ENCODE results near the gene ABHD12. TPM values are rescaled to one million over a fixed set of nuclear protein-coding genes. Genes with fewer than 3 reads are reported as not detected.

The ABHD12 gene
- total RNA-seq, 1 donor from 2014 or later = 51.3 TPM

DNA sequence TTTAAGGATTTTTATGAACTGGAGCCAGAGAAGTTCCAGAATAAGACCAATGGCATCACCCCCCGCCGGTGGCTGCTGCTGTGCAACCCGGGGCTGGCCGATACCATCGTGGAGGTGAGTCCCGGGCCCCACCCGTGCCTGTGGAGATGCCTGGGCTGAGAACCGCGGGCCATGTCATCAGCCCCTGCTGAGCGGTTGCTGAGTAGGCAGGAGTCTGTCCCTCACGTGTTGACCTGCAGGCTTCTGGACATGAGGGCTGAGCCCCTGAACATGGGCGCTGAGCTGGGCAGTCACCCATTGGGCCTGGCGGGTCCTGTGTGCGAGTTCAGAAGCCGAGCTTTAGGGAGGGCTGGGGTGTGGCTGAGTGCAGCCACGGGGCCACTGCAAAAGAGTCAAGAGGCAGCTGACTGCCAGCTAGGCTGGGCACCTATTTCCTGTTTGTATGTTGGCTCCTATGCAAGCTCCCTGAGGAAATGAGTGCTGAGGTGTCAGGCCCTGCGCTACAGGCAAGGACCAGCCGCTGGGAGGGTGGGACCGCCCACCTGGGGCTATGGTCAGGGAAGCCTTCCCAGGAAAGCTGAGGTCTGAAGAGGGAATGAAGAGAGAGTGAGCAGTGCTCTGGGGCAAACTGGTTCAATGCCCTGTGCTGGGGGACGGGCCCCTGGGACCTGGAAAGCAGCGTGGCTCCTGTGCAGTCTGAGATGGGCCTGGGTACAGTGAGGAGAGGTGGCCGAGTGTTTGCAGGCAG, 108.4 kb downstream of the ABHD12 start:
- Mint-ChIP-seq H3K4me1 (no peaks in the 10 kb centered on the region), H3K27ac (ENCODE audit: unreplicated experiment) (peak overlapping the region; percentile 19), H3K9me3 (no peaks in the 10 kb centered on the region), H3K4me3 (no peak overlapping the region), H3K36me3 (ENCODE audit: low read depth) (peaks cover 18% of the 10 kb centered on the region), H3K27me3 (ENCODE audit: low read depth) (no peaks in the 10 kb centered on the region)
- TF ChIP-seq, protein P1, sequence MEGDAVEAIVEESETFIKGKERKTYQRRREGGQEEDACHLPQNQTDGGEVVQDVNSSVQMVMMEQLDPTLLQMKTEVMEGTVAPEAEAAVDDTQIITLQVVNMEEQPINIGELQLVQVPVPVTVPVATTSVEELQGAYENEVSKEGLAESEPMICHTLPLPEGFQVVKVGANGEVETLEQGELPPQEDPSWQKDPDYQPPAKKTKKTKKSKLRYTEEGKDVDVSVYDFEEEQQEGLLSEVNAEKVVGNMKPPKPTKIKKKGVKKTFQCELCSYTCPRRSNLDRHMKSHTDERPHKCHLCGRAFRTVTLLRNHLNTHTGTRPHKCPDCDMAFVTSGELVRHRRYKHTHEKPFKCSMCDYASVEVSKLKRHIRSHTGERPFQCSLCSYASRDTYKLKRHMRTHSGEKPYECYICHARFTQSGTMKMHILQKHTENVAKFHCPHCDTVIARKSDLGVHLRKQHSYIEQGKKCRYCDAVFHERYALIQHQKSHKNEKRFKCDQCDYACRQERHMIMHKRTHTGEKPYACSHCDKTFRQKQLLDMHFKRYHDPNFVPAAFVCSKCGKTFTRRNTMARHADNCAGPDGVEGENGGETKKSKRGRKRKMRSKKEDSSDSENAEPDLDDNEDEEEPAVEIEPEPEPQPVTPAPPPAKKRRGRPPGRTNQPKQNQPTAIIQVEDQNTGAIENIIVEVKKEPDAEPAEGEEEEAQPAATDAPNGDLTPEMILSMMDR (conservative IDR thresholded peaks at IDR 0.05) = no peak
- DNase-seq (ENCODE audit: low read depth, low spot score) = no peak

DNA sequence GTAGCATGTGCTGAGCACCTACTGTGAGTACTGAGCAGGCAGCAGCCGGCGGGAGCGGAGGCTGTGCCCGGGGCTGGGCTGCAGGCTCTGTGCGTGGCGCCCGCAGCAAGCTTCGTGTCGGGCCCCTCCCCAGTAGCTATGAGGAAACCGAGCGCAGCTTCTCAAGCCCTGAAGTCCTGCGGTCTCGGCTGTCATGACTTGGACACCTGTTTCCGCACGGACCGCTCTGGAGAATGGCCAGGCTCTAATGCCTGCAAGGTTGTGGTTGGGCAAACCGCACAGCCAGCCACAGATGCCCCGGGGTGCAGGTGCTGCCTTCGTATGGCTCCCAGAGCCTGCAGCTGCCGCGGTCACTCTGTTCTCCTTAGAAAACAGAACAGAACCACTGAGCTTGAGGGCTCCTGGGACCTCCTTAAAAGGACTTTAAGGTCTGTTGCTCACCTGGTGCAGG, 109.1 kb downstream of the ABHD12 start:
- Mint-ChIP-seq H3K36me3 (ENCODE audit: low read depth) (peaks cover 13% of the 10 kb centered on the region), H3K9me3 (no peaks in the 10 kb centered on the region), H3K27ac (ENCODE audit: unreplicated experiment) (peak overlapping the region; percentile 27), H3K27me3 (ENCODE audit: low read depth) (no peaks in the 10 kb centered on the region), H3K4me3 (no peak overlapping the region), H3K4me1 (no peaks in the 10 kb centered on the region)
- TF ChIP-seq, protein P1 (conservative IDR thresholded peaks at IDR 0.05) = no peak
- no peak for DNase-seq (ENCODE audit: low read depth, low spot score)

DNA sequence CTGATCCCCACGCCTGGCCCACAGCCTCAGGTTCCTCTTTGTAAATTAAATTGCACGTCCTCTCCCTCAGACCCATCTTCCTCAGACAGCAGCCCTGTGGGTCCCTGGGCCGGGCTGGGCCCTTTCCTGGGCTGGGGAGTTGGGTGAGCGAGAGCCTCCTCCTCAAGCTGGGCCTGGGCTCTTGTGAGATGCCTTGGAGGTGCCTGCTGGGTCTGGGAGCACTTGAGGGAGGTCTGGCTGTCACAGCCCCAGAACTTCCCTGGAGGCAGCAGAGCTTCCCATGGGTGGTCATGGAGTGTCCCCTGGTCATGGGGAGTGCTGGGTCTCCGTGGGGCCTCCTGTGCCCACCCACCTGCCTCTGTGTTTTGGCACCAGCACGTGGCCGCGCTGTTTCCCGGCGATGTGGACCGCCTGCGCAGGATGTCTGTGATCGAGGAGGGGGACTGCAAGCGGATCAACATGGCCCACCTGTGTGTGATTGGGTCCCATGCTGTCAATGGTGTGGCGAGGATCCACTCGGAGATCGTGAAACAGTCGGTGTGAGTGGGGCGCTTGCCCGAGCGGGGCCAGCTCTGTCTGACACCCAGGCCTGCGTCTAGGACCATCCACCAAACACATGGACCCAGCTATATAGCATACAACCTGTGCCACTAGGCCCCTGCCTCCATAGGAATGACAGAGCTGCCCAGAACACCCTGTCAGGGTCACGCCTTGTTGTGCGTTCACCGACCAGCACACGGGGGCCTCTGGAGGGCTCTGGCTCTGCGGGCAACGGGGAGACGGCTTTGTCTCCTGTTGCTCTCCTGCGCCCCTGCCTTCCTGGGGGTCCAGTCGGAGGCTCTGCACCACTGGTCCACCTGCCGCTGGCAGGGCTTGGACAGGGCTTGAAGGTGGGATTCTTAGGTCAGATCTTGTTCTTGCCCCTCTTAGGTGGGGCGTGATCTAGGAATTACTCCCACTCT, 109.8 kb downstream of the ABHD12 start:
- Mint-ChIP-seq H3K4me3 (no peak overlapping the region), H3K9me3 (no peaks in the 10 kb centered on the region), H3K27ac (ENCODE audit: unreplicated experiment) (no peak overlapping the region), H3K4me1 (no peaks in the 10 kb centered on the region), H3K27me3 (ENCODE audit: low read depth) (no peaks in the 10 kb centered on the region), H3K36me3 (ENCODE audit: low read depth) (peaks cover 11% of the 10 kb centered on the region)
- TF ChIP-seq, protein P1 (conservative IDR thresholded peaks at IDR 0.05) = no peak
- DNase-seq (ENCODE audit: low read depth, low spot score) = no peak

DNA sequence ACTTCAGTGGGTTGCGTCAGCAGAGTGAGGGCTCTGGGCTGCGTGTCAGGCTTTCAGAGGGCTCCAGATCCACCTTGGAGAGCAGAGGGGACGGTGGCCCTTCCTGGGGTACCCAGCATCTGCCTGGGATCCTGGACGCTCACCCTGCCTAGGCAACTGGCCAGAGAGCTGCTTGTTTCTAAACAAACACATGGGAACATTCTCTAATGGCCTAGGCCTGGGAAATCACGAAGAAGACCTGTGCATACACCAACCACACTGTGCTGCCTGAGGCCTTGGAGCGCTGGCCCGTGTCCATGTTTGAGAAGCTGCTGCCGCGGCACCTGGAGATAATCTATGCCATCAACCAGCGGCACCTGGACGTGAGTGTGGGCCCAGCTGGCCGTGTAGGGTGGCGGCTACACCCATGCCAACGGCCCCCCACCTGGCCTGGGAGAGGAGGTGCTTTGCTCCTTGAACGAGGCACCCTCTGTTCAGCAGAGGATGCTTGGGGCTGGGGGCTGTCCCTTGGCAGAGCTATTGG, 110.5 kb downstream of the ABHD12 start:
- no peak overlapping the region for H3K4me3 Mint-ChIP-seq
- peaks cover 7% of the 10 kb centered on the region for H3K36me3 Mint-ChIP-seq (ENCODE audit: low read depth)
- no peak for DNase-seq (ENCODE audit: low read depth, low spot score)
- TF ChIP-seq, protein P1 (conservative IDR thresholded peaks at IDR 0.05) = no peak
- no peak overlapping the region for H3K27ac Mint-ChIP-seq (ENCODE audit: unreplicated experiment)
- H3K4me1 Mint-ChIP-seq = no peaks in the 10 kb centered on the region
- H3K27me3 Mint-ChIP-seq (ENCODE audit: low read depth) = no peaks in the 10 kb centered on the region
- H3K9me3 Mint-ChIP-seq = no peaks in the 10 kb centered on the region

DNA sequence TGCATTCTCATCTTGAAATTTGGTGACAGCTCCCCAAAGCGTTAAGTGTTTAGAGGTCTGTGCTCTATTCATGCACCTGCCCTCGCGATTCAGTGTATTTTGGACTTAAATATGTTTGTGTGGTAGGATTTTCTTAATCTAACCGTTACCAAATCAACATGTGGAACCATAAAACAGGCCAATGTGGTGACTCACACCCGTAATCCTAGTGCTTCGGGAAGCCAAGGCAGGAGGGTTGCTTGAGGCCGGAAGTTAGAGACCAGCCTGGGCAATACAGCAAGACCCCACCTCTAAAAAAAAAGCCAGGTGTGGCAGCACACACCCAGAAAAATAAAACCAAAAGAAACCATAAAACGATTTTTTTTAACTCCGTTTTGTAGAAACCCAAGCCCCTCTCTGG, 111.2 kb downstream of the ABHD12 start:
- no peak for DNase-seq (ENCODE audit: low read depth, low spot score)

More for the DNA sequence above, 111.2 kb downstream of the ABHD12 start:
- H3K27ac Mint-ChIP-seq (ENCODE audit: unreplicated experiment) = no peak overlapping the region
- H3K4me3 Mint-ChIP-seq = no peak overlapping the region
- no peaks in the 10 kb centered on the region for H3K9me3 Mint-ChIP-seq
- no peaks in the 10 kb centered on the region for H3K4me1 Mint-ChIP-seq
- H3K27me3 Mint-ChIP-seq (ENCODE audit: low read depth) = no peaks in the 10 kb centered on the region
- peaks cover 6% of the 10 kb centered on the region for H3K36me3 Mint-ChIP-seq (ENCODE audit: low read depth)
- TF ChIP-seq, protein P1 (conservative IDR thresholded peaks at IDR 0.05) = no peak
